Stimulated activated CD4-positive, alpha-beta T cell treated with anti-CD3 and anti-CD28 coated beads, Interleukin-2, amount 100 ng/mL, for 4 hours (primary cell): ENCODE measurements around the gene EARS2.
"Not testable (repeated sequence)": the region's sequence is repeated elsewhere in the genome, so short reads cannot be mapped to it uniquely, and the experiment has no call there.

Experiments
- DNase-seq: peaks from one replicate; pipeline ENCODE4 v3.0.0-alpha.2; 2020; ENCODE audit warnings: low read depth

The EARS2 gene

DNA sequence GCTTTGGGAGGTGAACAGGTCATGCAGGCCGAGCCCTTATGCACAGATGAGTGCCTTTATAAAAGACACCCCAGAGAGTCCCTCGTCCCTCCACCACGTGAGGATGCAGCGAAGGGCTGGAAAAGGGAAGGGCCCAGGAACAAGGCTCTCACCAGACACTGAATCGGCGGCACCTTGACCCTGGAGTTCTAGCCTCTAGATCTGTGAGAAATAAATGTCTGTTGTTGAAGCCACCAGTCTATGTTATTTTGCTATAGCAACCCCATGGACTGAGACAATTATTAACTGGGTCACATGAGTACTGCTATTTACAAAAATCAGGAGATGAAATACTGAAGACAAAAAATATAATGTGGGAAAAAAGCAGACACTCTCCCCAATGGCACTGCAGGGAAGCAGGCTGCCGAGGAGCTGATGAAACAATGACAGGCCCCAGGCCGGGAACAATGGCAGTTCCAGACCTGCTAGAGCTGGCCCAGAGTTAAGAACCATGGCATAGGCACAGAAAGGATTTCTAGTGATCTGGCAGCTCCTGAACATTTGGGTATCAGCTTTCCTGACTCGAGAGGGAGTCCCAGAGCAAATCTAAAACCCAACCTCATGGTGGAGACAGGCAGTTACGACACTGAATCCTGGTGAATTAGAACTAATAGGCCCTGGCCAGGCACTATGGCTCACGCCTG, 29.0 kb downstream of the EARS2 start:
- DNase-seq: no peak

GRCh38 chr16:23524886-23525285, 32.3 kb downstream of the EARS2 start:
- DNase-seq: no peak

DNA sequence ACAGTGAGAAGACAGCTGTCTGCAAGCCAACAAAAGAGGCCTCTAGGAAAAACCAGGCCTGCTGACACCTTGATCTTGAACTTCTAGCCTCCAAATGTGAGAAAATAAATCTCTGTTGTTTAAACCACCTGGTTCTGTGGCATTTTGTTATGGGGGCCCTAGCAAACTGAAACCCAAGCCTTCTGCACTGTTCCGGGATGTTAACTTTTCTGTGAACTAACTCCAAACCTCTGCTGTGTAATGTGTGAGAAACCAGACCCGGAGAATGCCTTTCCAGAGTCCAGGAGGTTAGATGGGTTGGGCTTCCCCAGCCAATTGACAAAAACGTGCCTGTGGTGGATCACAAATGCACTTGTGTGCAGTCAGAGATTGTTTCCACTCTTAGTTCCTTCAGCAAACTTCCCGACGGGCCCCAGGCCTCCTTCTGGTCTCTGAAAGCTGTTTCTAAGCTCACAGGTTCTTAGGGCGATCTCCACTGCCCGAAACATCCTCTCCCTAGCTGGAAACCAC, 33.2 kb downstream of the EARS2 start:
- DNase-seq: no peak

- DNase-seq: no peak
Observed at GRCh38 chr16:23523321-23523720, 33.8 kb downstream of the EARS2 start.

DNA sequence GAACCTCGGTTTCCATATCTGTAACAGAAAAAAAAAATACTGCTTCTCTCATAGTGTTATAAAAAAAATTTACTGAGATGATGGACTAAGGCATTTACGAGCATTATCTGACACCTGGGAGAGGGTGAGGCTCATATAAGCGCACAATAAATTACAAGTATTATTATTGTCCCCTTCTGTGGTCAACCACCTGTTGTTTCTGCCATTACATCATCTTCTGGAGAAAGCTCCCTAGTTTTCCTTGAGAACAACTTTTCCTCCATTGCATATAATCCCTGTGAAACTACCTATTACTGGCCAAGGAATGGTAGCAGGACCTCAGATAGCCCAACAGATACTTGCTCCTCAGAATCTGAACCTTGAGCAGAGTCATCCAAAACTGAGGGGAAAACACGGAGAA, 35.2 kb downstream of the EARS2 start:
- no peak for DNase-seq

DNA sequence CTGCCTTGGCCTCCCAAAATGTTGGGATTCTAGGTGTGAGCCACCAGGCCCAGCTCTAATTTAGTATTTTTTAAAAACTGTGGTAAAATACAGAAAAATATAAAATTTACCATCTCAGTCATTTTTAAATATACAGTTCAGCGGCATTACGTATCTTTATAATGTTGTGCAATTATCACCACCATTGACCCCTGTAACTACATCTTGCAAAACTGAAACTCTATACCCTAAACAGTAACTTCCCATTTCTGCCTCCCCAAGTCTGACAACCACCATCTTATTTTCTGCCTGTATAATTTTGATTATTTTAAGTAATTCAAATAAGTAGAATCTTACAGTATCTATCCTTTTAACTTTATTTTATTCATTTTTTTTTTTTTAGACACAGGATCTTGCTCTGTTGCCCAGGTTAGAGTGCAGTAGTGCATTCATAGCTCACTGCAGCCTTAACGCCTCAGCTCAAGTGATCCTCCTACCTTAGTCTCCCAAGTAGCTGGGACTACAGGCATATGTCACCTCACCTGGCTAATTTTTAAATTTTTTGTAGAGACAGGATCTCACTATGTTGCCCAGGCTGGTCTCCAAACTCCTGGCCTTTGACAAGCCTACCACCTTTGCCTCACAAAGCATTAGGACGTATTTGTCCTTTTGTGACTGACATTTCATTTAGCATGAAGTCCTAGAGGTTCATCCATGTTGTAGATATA, 36.0 kb downstream of the EARS2 start:
- no peak for DNase-seq

GRCh38 chr16:23520500-23520899, 36.6 kb downstream of the EARS2 start:
- no peak for DNase-seq

GRCh38 chr16:23519282-23519681, 37.9 kb downstream of the EARS2 start:
- no peak for DNase-seq

GRCh38 chr16:23518435-23518891, 38.7 kb downstream of the EARS2 start:
- DNase-seq: no peak

GRCh38 chr16:23516366-23517137, 40.6 kb downstream of the EARS2 start:
- DNase-seq: no peak

- no peak for DNase-seq
Observed at GRCh38 chr16:23515881-23516280, 41.3 kb downstream of the EARS2 start.

DNA sequence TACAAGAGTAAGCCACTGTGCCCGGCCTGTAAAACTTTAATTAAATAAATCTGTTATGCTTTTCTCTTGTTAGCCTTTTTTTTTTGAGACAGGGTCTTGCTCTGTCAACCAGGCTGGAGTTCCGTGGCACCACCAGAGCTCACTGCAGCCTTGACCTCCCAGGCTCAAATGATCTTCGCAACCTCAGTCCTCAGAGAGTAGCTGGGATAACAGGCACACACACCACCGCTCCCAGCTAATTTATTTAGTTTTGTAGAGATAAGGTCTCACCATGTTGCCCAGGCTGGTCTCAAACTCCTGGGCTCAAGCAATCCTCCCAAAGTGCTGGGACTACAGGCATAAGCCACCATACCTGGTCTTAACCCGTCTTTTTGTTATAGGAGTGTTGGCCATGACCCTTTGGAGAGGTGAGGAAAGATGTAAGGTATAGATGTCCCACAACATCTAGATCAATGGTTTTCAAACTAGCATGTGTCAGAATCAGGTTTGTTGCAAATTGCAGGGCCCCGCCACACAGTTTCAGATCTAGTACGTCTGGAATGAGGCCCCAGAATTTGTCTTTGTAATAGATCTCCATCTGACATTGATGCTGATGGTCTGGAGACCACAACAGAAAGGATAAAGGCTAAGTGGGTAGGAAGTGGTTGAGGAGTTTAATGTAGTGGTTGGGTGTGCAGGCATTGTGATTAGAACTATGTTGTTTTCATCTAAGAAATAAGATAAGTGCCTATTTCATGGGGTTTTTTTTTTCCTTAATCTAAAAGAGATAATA, 42.6 kb downstream of the EARS2 start:
- no peak for DNase-seq

DNA sequence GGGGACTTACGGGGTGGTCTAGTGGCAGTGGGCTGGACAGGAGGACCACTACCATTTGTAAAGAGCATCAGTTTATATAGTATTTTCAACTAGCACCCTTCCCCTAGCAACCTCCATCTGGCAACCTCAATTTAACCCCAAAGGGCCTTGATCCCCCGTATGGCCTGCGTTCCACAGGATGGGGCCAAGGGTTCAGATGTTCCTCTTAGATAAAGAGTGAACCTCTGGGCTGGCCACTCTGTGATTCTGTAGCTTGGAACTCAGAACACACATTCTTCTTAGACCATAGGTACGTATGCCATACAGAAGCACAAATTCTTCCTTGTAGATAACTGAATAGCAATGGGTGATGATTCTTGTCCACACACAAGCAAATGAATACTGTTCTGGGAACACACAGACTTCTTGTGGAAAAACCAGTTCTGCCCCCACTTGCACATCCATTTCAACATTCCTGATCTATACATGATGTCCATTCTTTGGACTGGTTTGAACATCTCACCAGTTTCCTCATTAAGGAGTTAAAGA, 44.9 kb downstream of the EARS2 start:
- DNase-seq: no peak

DNA sequence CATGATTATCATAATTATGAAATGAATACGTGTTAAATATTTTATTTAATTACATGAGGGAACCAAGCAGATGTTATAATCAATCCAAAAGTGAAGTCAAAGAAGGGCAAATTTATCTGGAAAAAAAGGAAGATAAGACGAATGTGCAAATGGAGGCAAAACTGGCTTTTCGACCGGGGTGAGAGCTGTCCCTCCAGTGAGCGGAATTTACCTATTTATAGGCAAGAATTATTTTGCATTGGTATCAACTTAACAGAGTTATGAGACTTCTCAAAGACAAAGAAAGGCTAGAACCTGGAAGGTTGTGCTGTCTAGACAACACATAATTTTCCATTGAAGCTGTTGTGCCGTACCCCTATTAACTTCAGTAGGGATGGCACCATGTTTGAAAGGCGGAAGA, 45.4 kb downstream of the EARS2 start:
- DNase-seq: no peak

DNA sequence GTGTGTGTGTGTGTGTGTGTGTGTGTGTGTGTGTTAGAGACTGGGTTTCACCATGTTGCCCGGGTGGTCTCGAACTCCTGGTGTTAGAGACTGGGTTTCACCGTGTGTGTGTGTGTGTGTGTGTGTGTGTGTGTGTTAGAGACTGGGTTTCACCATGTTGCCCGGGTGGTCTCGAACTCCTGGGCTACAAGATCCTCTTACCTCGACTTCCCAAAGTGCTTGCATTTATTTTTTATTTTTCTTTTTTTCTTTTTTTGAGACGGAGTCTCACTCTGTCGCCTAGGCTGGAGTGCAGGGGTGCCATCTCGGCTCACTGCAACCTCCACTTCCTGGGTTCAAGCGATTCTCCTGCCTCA, 46.3 kb downstream of the EARS2 start:
- not testable (repeated sequence) for DNase-seq

GRCh38 chr16:23510164-23510914, 46.8 kb downstream of the EARS2 start, which contains the start of gene GGA2:
TSS of gene GGA2 (minus strand) at chr16:23510494. CDS start at chr16:23510411, 83 bp downstream.
- DNase-seq: peak; percentile 71

DNA sequence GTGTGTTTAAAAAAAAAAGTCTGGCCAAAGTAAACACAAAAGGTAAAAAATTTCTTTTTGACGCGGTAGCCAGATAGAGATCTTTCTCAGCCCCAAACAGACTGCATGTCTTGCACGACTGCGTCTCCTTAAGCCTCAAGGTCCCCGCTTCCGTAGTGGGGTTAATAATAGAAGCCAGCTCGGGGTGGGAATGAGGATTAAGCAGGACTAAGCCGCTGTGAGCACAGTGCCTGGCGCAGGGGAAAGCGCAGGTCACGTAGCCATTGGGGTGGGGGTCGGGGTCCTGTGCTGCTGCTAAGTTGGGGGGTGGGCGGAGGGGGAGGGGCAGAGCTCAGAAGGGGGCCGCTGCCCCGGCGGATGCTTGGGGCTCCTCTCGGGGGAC, 47.4 kb downstream of the EARS2 start:
- DNase-seq: no peak

- no peak for DNase-seq
Observed at GRCh38 chr16:23509441-23509754, 47.8 kb downstream of the EARS2 start.

DNA sequence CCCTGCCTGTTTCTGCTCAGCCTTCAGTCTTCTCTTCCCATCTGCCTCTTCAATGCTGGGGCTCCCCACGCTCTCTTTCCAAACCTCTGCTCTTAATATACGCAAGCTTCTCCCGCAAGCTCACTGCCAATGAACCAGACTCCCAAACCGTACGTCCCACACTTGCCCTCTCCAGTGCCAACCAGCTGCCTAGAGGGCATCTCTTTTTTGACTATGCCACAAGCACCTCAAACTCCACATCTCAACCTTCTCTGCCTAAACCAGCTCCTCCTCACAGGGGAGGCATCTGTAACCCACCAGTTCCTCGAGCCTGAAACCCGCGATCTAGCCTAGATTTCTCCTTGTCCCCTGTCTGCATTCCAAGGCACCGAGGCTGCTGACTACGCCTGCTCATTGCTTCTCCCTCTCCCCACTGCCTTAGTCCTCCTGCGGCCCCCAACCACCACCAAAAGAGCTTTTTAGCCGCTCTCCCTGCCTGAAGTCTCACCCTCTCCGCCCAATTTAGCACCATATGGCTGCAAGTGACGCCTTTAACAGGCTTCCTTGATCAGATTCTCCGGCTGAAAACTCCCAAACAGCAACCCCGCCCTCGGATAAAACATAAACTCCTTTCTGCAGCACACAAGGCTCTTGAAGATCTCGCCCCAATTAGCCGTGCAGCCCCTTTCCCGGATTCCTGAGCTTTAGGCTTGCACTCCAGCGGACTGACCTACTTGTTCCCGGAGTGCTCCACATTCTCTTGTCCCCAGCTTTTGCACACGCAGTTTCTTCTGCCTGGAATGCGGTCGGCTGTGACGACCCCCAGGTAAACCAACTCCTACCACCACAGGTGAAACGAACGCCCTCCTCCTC, 48.3 kb downstream of the EARS2 start:
- DNase-seq: no peak

DNA sequence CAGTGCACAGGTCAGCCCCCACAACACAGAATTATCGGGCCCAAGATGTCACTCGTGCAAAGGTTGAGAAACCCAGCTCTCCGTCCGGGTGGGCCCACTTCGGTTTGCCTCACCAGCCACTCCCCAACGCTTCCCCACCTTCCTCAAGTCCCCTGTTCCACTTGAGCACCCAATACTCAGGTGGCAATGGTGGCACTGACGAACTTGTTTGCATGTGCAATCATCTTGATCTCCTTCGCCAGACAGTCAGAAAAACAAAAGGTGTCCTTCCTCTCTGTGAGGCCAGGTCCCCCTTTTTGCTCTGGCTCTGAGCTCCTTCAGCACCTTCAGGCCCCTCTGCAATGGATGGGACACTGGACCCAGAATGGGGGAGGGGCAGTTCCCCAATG, 50.5 kb downstream of the EARS2 start:
- no peak for DNase-seq
